GM12864 (cell line): ENCODE data around the gene WDR36.

ENCODE experiments used
- DNase-seq: peaks from one replicate; pipeline ENCODE4 v3.0.0-alpha.2; 2011; ENCODE audit warnings: low read depth
- H3K4me3 ChIP-seq: 2 replicates; pipeline ENCODE4 v1.5.1; 2011; ENCODE audit warnings: mild to moderate bottlenecking, low read depth, low read length, control low read depth
- TF ChIP-seq, protein P1 (sequence below): IDR thresholded peaks from 2 replicates; pipeline ENCODE4 v1.5.1; 2011; ENCODE audit warnings: low read depth, mild to moderate bottlenecking, moderate library complexity, low read length, control low read depth, inconsistent platforms; ENCODE audit errors: missing control alignments

WDR36 gene

DNA sequence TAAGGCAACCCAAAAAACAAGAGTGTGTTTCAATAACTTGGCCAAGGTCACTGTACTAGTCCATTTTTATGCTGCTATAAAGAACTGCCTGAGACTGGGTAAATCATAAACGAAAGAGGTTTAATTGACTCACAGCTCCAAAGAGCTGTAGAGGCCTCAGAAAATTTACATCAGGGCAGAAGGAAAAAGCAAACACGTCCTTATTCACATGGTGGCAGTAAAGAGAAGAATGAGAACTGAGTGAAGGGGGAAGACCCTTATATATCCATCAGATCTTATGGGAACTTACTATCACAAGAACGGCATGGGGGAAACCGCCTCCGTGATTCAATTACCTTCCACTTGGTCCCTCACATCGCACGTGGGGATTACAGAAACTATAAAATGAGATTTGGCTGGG, 67.7 kb downstream of the WDR36 start:
- no peak overlapping the region for H3K4me3 ChIP-seq
- no peak for DNase-seq
- TF ChIP-seq, protein P1, sequence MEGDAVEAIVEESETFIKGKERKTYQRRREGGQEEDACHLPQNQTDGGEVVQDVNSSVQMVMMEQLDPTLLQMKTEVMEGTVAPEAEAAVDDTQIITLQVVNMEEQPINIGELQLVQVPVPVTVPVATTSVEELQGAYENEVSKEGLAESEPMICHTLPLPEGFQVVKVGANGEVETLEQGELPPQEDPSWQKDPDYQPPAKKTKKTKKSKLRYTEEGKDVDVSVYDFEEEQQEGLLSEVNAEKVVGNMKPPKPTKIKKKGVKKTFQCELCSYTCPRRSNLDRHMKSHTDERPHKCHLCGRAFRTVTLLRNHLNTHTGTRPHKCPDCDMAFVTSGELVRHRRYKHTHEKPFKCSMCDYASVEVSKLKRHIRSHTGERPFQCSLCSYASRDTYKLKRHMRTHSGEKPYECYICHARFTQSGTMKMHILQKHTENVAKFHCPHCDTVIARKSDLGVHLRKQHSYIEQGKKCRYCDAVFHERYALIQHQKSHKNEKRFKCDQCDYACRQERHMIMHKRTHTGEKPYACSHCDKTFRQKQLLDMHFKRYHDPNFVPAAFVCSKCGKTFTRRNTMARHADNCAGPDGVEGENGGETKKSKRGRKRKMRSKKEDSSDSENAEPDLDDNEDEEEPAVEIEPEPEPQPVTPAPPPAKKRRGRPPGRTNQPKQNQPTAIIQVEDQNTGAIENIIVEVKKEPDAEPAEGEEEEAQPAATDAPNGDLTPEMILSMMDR = no peak

DNA sequence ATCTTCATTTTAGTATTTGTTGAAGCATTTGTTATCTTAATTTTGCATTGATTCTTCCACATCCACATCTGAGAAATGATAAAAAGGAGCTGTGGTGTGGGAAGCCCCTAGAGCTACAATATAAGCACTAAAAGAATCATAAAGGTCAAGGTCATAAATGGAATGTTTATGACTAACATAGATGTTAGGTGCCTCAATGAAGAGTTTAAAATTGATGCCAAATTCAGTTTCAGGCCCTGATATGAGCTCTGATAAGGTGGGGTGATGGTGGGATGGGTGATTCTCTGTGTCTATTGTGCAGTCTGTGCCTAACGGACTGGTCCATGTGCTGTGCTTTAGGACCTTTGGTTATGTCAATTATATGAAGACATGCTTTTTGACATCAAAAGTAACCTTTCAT, 70.9 kb downstream of the WDR36 start:
- H3K4me3 ChIP-seq = no peak overlapping the region
- no peak for DNase-seq
- TF ChIP-seq, protein P1 = no peak

DNA sequence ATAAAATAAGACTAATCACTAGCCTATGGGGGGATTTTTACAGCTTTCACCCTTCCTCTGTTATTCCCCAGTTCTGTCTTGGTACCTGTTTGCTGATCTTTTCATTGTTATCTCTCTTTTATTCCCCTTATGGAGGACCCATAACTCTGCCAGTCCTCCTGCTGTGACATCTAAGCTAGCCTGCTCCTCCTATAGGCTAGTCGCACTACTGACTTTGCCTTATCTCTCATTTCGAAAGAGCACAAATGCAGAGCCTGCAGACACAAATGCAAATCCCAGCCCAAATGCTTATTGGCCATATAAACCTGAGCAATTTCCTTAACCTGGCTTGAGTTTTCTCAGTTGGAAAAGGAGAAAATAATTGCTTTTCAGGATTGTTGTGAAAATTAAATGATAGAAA, 72.9 kb downstream of the WDR36 start:
- no peak for DNase-seq
- no peak overlapping the region for H3K4me3 ChIP-seq
- TF ChIP-seq, protein P1 = no peak

DNA sequence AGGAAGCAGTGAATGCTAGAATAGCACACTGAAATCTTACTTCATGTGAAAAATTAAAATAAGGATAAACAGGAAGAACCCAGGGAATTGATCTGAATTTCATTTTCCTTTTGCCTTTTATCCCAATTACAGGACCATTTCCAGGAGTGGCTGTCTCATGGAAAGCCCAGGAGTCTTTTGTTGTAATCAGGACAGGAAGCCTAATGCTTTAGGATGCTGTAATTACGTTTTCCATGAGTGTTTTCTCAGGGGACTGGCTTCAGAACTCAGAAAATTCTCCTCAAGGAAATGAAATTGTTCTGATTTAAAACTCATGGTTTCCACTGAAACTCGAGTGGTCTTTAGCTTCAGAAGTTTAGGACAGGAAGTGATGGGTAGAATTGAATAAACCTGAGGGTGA, 75.4 kb downstream of the WDR36 start:
- no peak overlapping the region for H3K4me3 ChIP-seq
- no peak for DNase-seq
- TF ChIP-seq, protein P1 = no peak

DNA sequence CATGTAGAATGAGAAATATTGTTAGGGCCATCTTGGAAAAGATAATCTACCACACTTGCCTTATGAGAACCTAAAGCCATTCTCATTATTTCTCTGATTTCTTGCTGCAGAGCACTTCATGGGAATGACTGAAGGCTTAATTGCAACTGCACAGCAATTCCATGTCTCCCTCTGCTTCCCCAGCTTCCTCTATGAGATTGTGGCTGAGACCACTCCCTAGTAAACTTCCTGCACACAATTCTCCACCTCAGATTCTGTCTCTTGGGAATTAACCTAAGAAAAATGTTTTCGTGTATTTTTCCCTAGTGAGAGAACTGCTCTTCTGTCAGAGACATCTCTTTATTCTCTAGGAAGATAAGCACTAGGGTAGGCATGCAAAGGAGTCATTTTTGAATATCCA, 76.5 kb downstream of the WDR36 start:
- TF ChIP-seq, protein P1 = no peak
- no peak overlapping the region for H3K4me3 ChIP-seq
- no peak for DNase-seq

DNA sequence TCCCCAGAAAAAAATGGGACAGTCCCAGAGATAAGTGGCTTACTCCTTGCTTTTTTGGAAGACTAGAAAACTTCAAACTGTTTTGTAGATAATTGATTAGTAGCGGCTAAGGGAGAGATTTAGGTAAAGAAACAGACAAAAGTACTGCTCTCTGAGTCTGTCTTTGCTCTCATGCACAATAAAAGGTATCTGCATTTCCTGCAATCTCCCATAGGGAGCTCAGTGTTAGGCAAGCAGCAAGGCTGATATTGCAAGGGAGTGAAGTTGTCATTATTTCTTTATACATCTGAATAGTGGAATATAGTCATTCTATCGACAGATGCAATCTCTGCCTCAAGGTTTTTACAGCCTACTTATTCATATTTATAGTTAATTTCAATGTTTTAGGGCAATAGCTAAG, 77.1 kb downstream of the WDR36 start:
- H3K4me3 ChIP-seq = no peak overlapping the region
- TF ChIP-seq, protein P1 = no peak
- DNase-seq = no peak

DNA sequence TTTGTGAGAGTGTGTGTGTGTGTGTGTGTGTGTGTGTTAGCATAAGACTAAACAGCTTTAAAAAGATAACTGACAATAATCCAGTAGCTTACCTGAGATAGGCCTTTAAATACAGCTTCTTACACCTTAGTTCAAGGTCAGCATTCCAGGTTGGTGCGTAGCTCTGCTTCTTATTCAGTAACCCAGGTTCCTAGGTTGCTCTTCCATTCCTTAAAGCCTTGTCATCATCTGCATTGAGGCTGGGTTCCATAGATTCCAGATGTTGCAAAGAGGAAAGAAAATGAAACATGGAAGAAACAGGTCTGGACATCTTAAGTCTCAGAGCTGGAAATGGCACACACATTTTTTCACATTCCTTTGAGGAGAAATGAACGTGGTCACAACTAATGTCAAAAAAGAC, 78.1 kb downstream of the WDR36 start:
- no peak for DNase-seq
- no peak overlapping the region for H3K4me3 ChIP-seq
- TF ChIP-seq, protein P1 = no peak
